NCI-H2171 treated with DMSO at 0.1 percent for 48 hours (cell line): ENCODE data around the gene VSIG4.
"Not testable (repeated sequence)": the region's sequence is repeated elsewhere in the genome, so short reads cannot be mapped to it uniquely, and the experiment has no call there.

Experiments used
- DNase-seq: peaks from one replicate; lab custom pipeline; 2025; lab: John Stamatoyannopoulos, UW

The VSIG4 gene

GRCh38 chrX:66039944-66040343 lies at the start of gene VSIG4:
Gene VSIG4 (minus strand): TSS chrX:66040080. CDS start chrX:66039998, 82 bp downstream.
- no peak for DNase-seq

- no peak for DNase-seq
These were observed 36.9 kb upstream of the VSIG4 start for GRCh38 chrX:66076801-66077200.

- DNase-seq: no peak
These were observed 35.3 kb upstream of the VSIG4 start for GRCh38 chrX:66074920-66075879.

GRCh38 chrX:66071126-66071525 lies 31.2 kb upstream of the VSIG4 start:
- no peak for DNase-seq

GRCh38 chrX:66064261-66064660 lies 24.4 kb upstream of the VSIG4 start:
- no peak for DNase-seq

- DNase-seq: not testable (repeated sequence)
These were observed 17.1 kb upstream of the VSIG4 start for GRCh38 chrX:66057019-66057418.

GRCh38 chrX:66054978-66055377 lies 15.1 kb upstream of the VSIG4 start:
- no peak for DNase-seq

GRCh38 chrX:66053414-66053813 lies 13.5 kb upstream of the VSIG4 start:
- DNase-seq: no peak

GRCh38 chrX:66051980-66052379 lies 12.1 kb upstream of the VSIG4 start:
- no peak for DNase-seq

- no peak for DNase-seq
These were observed 10.3 kb upstream of the VSIG4 start for GRCh38 chrX:66050140-66050569.

GRCh38 chrX:66049056-66049455 lies 9.2 kb upstream of the VSIG4 start:
- DNase-seq: no peak

GRCh38 chrX:66046612-66047235 lies 6.8 kb upstream of the VSIG4 start:
- no peak for DNase-seq

GRCh38 chrX:66045894-66046293 lies 6.0 kb upstream of the VSIG4 start:
- no peak for DNase-seq

- no peak for DNase-seq
These were observed 3.7 kb upstream of the VSIG4 start for GRCh38 chrX:66043584-66043983.

- no peak for DNase-seq
These were observed 2.6 kb upstream of the VSIG4 start for GRCh38 chrX:66042307-66043077.

- no peak for DNase-seq
These were observed 1.8 kb downstream of the VSIG4 start for GRCh38 chrX:66038115-66038514.

- no peak for DNase-seq
These were observed 3.6 kb downstream of the VSIG4 start for GRCh38 chrX:66036231-66036630.

- no peak for DNase-seq
These were observed 4.2 kb downstream of the VSIG4 start for GRCh38 chrX:66035667-66036066.

GRCh38 chrX:66030505-66031317 lies 9.2 kb downstream of the VSIG4 start:
- peak; percentile 10 for DNase-seq

- DNase-seq: no peak
These were observed 10.9 kb downstream of the VSIG4 start for GRCh38 chrX:66028936-66029335.

GRCh38 chrX:66024570-66024969 lies 15.3 kb downstream of the VSIG4 start:
- DNase-seq: no peak

GRCh38 chrX:66024092-66024467 lies 15.8 kb downstream of the VSIG4 start:
- no peak for DNase-seq
